ENCODE results near the gene PDE2A. TPM values are rescaled to one million over a fixed set of nuclear protein-coding genes. Genes with fewer than 3 reads are reported as not detected.

The PDE2A gene
- polyA plus RNA-seq, 12 donors = 10.3 to 28.2 (median 19.0) TPM; not detected in 1

- no peak for DNase-seq
Measured at GRCh38 chr11:72639502-72640375, 34.5 kb downstream of the PDE2A start.

- no peak for DNase-seq
Measured at GRCh38 chr11:72637926-72638325, 36.3 kb downstream of the PDE2A start.

- DNase-seq = no peak
Measured at GRCh38 chr11:72637198-72637597, 37.0 kb downstream of the PDE2A start.

GRCh38 chr11:72636376-72636775, 37.8 kb downstream of the PDE2A start:
- no peak for DNase-seq

GRCh38 chr11:72635933-72636332, 38.3 kb downstream of the PDE2A start:
- no peak for DNase-seq

- DNase-seq = no peak
Measured at GRCh38 chr11:72635309-72635915, 38.8 kb downstream of the PDE2A start.

- no peak for DNase-seq
Measured at GRCh38 chr11:72634472-72635095, 39.6 kb downstream of the PDE2A start.

GRCh38 chr11:72634016-72634415, 40.2 kb downstream of the PDE2A start:
- DNase-seq = no peak

GRCh38 chr11:72633068-72633467, 41.2 kb downstream of the PDE2A start:
- no peak for DNase-seq

- DNase-seq = peak; percentile 58
Measured at GRCh38 chr11:72631806-72632731, 42.2 kb downstream of the PDE2A start.

GRCh38 chr11:72630104-72630852, 43.9 kb downstream of the PDE2A start:
- no peak for DNase-seq

- no peak for DNase-seq
Measured at GRCh38 chr11:72629266-72629665, 45.0 kb downstream of the PDE2A start.

- no peak for DNase-seq
Measured at GRCh38 chr11:72627594-72628281, 46.5 kb downstream of the PDE2A start.

GRCh38 chr11:72626414-72626936, 47.7 kb downstream of the PDE2A start:
- DNase-seq = no peak

GRCh38 chr11:72625691-72626413, 48.4 kb downstream of the PDE2A start:
- DNase-seq = no peak

GRCh38 chr11:72624496-72625201, 49.6 kb downstream of the PDE2A start:
- no peak for DNase-seq

- DNase-seq = no peak
Measured at GRCh38 chr11:72623052-72623451, 51.2 kb downstream of the PDE2A start.

GRCh38 chr11:72621008-72621610, 53.1 kb downstream of the PDE2A start:
- no peak for DNase-seq

All from muscle of arm (tissue), 12 donors.